ENCODE measurements around the gene PNPLA1.

DNA sequence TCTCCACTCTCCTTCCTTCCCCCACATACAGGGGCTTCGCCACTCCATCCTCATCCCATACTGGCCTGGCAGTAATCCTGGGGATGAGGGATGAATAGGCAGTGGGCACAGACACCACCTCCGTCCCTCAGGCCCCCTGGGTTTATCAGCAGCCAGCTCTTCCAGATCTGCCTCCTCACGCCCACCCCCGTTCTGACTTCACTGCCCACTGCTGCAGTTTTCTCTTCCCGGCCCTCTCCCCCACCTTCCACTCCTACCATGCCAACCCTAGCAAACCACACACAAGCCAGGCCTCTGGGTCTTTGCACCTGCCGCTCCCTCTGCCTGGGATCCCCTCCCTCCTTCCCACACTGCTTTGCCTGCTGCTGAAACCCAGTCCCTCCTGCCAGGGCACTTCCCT lies 22.3 kb downstream of the PNPLA1 start:
- TF ChIP-seq POLR2A (IDR thresholded peaks at IDR 0.05) (no peak), CTCF (IDR thresholded peaks at IDR 0.05) (no peak)
